K562 (cell line): ENCODE measurements around the gene MYB. TPM values are rescaled to one million over a fixed set of nuclear protein-coding genes. Genes with fewer than 3 reads are reported as not detected.
A peak's percentile ranks its signal among the peaks of the same experiment; 100 is the strongest.

ENCODE experiments used
- ATAC-seq: fragments of 200-7000 bp; cut with Tn5 transposase; 3 replicates; pipeline ENCODE4 v1.9.1; 2020; ENCODE audit warnings: moderate library complexity
- BruUV-seq: library from RNA; stranded (reverse); fragments of 400-500 nt; replicated peaks from 2 replicates; lab custom pipeline; 2021; lab: Mats Ljungman, UMichigan
- CTCF ChIA-PET: fragments of 300-600 bp; formaldehyde crosslinking; extraction: SDS; loops from one replicate; lab custom pipeline; 2021; ENCODE audit warnings: low intra/inter-chr PET ratio; lab: Yijun Ruan, JAX
- POLR2A ChIA-PET: fragments of 300-600, 350-650 bp; sonication (Branson Sonifier 250); formaldehyde crosslinking; extraction: SDS; loops from one replicate; lab custom pipeline; 2021; ENCODE audit warnings: antibody characterized with exemption, inconsistent platforms; lab: Yijun Ruan, JAX
- DNase-seq, 4 experiments: peaks; one replicate each; pipeline versions ENCODE4 v3.0.0 to v3.0.0-alpha.2; 2011 to 2018; ENCODE audit warnings: low spot score in 3 of 4, mixed read lengths in 3 of 4; ENCODE audit errors: extremely low read depth in 1 of 4
- FAIRE-seq: peaks from 2 replicates; lab custom pipeline; 2011; peaks lifted over from hg19 to GRCh38; lab: Jason Lieb, UNC
- H2AFZ ChIP-seq: 2 replicates; pipeline ENCODE4 v1.6.0; 2011; ENCODE audit warnings: low read depth, low read length, control low read depth, inconsistent platforms
- H3K27ac ChIP-seq: fragments of 200-600 bp; 3 replicates; pipeline ENCODE4 v1.8.0; 2011; ENCODE audit warnings: low read depth, mild to moderate bottlenecking, control low read depth, inconsistent platforms, low read length, moderate library complexity, mixed read lengths; ENCODE audit errors: extremely low read depth
- H3K27me3 ChIP-seq, 2 experiments: fragments of 300-600 bp in 1 of 2; 2 replicates in 1 of 2; 3 replicates in 1 of 2; pipeline versions ENCODE4 v1.6.0 to v1.8.0; 2011; ENCODE audit warnings: inconsistent platforms in 2 of 2, low read length in 2 of 2, mild to moderate bottlenecking in 1 of 2, mixed read lengths in 1 of 2, moderate library complexity in 1 of 2; ENCODE audit not compliant: control insufficient read depth in 2 of 2, insufficient read depth in 2 of 2
- H3K36me3 ChIP-seq: fragments of 300-600 bp; 3 replicates; pipeline ENCODE4 v1.8.0; 2011; ENCODE audit warnings: mild to moderate bottlenecking, low read length, inconsistent platforms; ENCODE audit not compliant: control insufficient read depth, insufficient read depth
- H3K4me1 ChIP-seq, 2 experiments: fragments of 200-600 bp in 1 of 2; replicated peaks in 1 of 2; 2 replicates in 1 of 2; 3 replicates in 1 of 2; pipeline versions ENCODE4 v1.5.1 to v1.8.0; 2011; ENCODE audit warnings: inconsistent platforms in 2 of 2, low read length in 2 of 2, mild to moderate bottlenecking in 1 of 2, mixed read lengths in 1 of 2, moderate library complexity in 1 of 2; ENCODE audit not compliant: control insufficient read depth in 2 of 2, insufficient read depth in 2 of 2
- H3K4me2 ChIP-seq: 2 replicates; pipeline ENCODE4 v1.6.1; 2011; ENCODE audit warnings: low read length, control low read depth, inconsistent platforms, mixed read lengths; ENCODE audit not compliant: insufficient read depth
- H3K4me3 ChIP-seq: fragments of 200-600 bp; sonication (generic), shearing (Covaris generic); 2 replicates; pipeline ENCODE4 v1.5.1; 2016; ENCODE audit warnings: control low read depth, inconsistent platforms
- H3K79me2 ChIP-seq: fragments of 200-600 bp; 3 replicates; pipeline ENCODE4 v1.8.0; 2011; ENCODE audit warnings: low read length, inconsistent platforms; ENCODE audit not compliant: control insufficient read depth, insufficient read depth
- H3K9ac ChIP-seq, 2 experiments: 2 replicates each; pipeline versions ENCODE4 v1.6.0 to v1.6.1; 2011; ENCODE audit warnings: low read depth in 2 of 2, low read length in 2 of 2, control low read depth in 1 of 2, inconsistent platforms in 1 of 2, mild to moderate bottlenecking in 1 of 2, mixed read lengths in 1 of 2; ENCODE audit not compliant: insufficient read depth in 1 of 2
- H3K9me1 ChIP-seq: one replicate; pipeline ENCODE4 v1.6.0; 2011; ENCODE audit warnings: inconsistent platforms, mild to moderate bottlenecking, low read length, moderate library complexity; ENCODE audit not compliant: control insufficient read depth, insufficient read depth
- H3K9me3 ChIP-seq: replicated peaks from 2 replicates; pipeline ENCODE4 v1.5.1; 2011; ENCODE audit warnings: low read depth, low read length, inconsistent platforms; ENCODE audit not compliant: control insufficient read depth, insufficient read depth
- H4K20me1 ChIP-seq: replicated peaks from 2 replicates; pipeline ENCODE4 v1.6.1; 2011; ENCODE audit warnings: low read length, inconsistent platforms, mixed read lengths; ENCODE audit not compliant: control insufficient read depth, insufficient read depth
- CCNT2 ChIP-seq: IDR thresholded peaks from 2 replicates; pipeline ENCODE4 v1.6.1; 2011; ENCODE audit warnings: borderline replicate concordance, low read depth, mild to moderate bottlenecking, moderate library complexity, mixed read lengths, low read length; ENCODE audit not compliant: insufficient read length; ENCODE audit errors: extremely low read depth
- ERF ChIP-seq: fragments of 450-650 bp; formaldehyde crosslinking; IDR thresholded peaks from 2 replicates; pipeline ENCODE4 v1.4.0; 2020; ENCODE audit warnings: mild to moderate bottlenecking, mixed read lengths
- IFI16 ChIP-seq: fragments of 250-450 bp; sonication (Bioruptor Pico); IDR thresholded peaks from 2 replicates; pipeline ENCODE4 v2.1.2; 2022; ENCODE audit warnings: mild to moderate bottlenecking, inconsistent platforms
- MTA2 ChIP-seq: fragments of 450-650 bp; IDR thresholded peaks from 2 replicates; pipeline ENCODE4 v1.6.1; 2016; ENCODE audit warnings: low read depth
- NONO ChIP-seq, 2 experiments: fragments of 200-400 bp in 1 of 2; fragments of 450-650 bp in 1 of 2; formaldehyde crosslinking in 1 of 2; IDR thresholded peaks; 2 replicates each; pipeline ENCODE4 v1.6.1; 2017; ENCODE audit warnings: low read depth in 2 of 2, mild to moderate bottlenecking in 2 of 2, moderate library complexity in 2 of 2, low read length in 1 of 2
- PHF8 ChIP-seq: fragments of 200-600 bp; sonication (generic); IDR thresholded peaks from 2 replicates; pipeline ENCODE4 v1.6.1; 2012; ENCODE audit warnings: mixed run types, mild to moderate bottlenecking, inconsistent platforms, low read length, moderate library complexity, borderline replicate concordance
- PRPF4 ChIP-seq: fragments of 200-400 bp; formaldehyde crosslinking; IDR thresholded peaks from one replicate; pipeline ENCODE4 v1.6.1; 2017; ENCODE audit warnings: low read length, low read depth, mild to moderate bottlenecking; ENCODE audit not compliant: insufficient read depth, poor library complexity, severe bottlenecking
- SIX5 ChIP-seq, 2 experiments: IDR thresholded peaks; 2 replicates each; pipeline ENCODE4 v1.6.1; 2011; ENCODE audit warnings: low read length in 2 of 2, borderline replicate concordance in 1 of 2, low read depth in 1 of 2, mild to moderate bottlenecking in 1 of 2, moderate library complexity in 1 of 2; ENCODE audit not compliant: insufficient read depth in 1 of 2
- ZNF143 ChIP-seq: sonication (generic); formaldehyde crosslinking; IDR thresholded peaks from 2 replicates; pipeline ENCODE4 v1.9.0; 2022; ENCODE audit warnings: mild to moderate bottlenecking, missing genetic modification reagents
- WGBS: fragments of 100-300 bp; shearing (Covaris generic); methylation state at CpG from one replicate; pipeline ENCODE4 v1.1.6; 2016; ENCODE audit warnings: low coverage, mixed read lengths; ENCODE audit not compliant: insufficient coverage; ENCODE audit errors: missing lambda C conversion rate; 5-methylcytosine and 5-hydroxymethylcytosine counted together
- in situ Hi-C: fragments of 300-500 bp; cut with MboI; formaldehyde crosslinking; loops from 4 replicates; pipeline ENCODE4 v1.15.0; 2018; ENCODE audit warnings: inconsistent platforms, mixed read lengths
- intact Hi-C: fragments of 100-400 bp; cut with micrococcal nuclease; formaldehyde crosslinking; loops from 2 replicates; pipeline ENCODE4 v1.14.2; 2022
- polyA plus RNA-seq, 8 experiments: library from polyadenylated mRNA; depleted of rRNA in 4 of 8; stranded (reverse) in 5 of 8; unstranded in 3 of 8; fragments of >200 nt; fragmentation: Nextera tagmentation in 2 of 8; fragmentation: Illumina TruSeq in 1 of 8; extraction: Ambion mirVana in 2 of 8; extraction: Trizol in 1 of 8; gene quantifications; 2 replicates each; pipeline versions ENCODE4 v1.2.1 to v1.2.3, GENCODE V29; 2011 to 2014; ENCODE audit warnings: inconsistent platforms in 1 of 8, missing spikeins in 1 of 8
- total RNA-seq, 7 experiments: library from RNA; depleted of rRNA in 6 of 7; stranded (reverse); fragments of >200 nt in 6 of 7; fragmentation: Illumina TruSeq in 2 of 7; extraction: Trizol in 2 of 7; gene quantifications; 2 replicates each; pipeline versions ENCODE4 v1.2.1 to v1.2.3, GENCODE V29; 2011 to 2021; ENCODE audit warnings: low replicate concordance in 1 of 7
- TF ChIP-seq, protein P1 (sequence below), 2 experiments: fragments of 450-650 bp; IDR thresholded peaks; 2 replicates each; pipeline ENCODE4 v1.6.1; 2016
- TF ChIP-seq, protein P2 (sequence below): IDR thresholded peaks from 2 replicates; pipeline ENCODE4 v1.6.1; 2012; ENCODE audit warnings: low read depth, low read length, improper control_type of control experiment, borderline replicate concordance
- TF ChIP-seq, protein P3 (sequence below), 2 experiments: IDR thresholded peaks; 2 replicates each; pipeline ENCODE4 v1.6.1; 2012; ENCODE audit warnings: improper control_type of control experiment in 2 of 2, low read depth in 2 of 2, low read length in 2 of 2, borderline replicate concordance in 1 of 2
- TF ChIP-seq, protein P4 (sequence below): sonication (generic); formaldehyde crosslinking; IDR thresholded peaks from 2 replicates; pipeline ENCODE4 v1.9.0; 2022; ENCODE audit warnings: mild to moderate bottlenecking, missing genetic modification reagents

The MYB gene
- total and polyA plus RNA-seq, 9 of the 15 experiments (the other 6 are each of a cell fraction or from before 2014, with no cell fraction given): 35.8 to 218 (median 140) TPM

DNA sequence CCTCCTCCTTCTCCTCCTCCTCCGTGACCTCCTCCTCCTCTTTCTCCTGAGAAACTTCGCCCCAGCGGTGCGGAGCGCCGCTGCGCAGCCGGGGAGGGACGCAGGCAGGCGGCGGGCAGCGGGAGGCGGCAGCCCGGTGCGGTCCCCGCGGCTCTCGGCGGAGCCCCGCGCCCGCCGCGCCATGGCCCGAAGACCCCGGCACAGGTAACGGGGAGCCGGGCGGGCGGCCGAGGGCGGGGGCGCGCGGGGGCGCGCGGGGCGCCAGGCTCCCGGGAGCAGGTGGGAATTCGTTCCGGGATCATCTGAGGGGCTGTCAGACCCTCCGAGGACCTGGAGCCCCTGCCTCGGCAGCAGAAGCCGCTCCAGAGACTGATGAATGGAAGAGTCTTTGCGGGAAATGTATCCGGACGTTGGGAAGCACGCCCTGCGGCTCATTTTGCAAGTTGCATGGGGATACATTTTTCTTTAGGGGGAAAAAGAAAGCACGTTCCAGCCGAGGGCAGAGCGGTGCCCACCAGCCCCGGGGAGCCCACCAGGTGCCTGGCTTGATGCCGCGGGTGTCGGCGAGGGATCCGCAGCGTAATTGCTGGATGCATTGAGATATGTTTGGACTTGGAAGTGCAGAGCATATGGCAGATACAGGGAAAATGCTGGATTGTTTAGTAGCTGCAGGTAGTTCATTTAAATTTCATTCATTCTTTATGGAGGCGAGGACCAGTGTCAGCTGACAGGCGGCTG, 394 bp downstream of the MYB start:
- H3K9ac ChIP-seq: peak overlapping the region; percentile 76 to 97
- no peaks in the 10 kb centered on the region for H4K20me1 ChIP-seq
- peaks cover 19 to 26% of the 10 kb centered on the region in 2 experiments for H3K4me1 ChIP-seq
- H3K9me1 ChIP-seq: no peaks in the 10 kb centered on the region
- H3K27ac ChIP-seq: peak overlapping the region; percentile 73
- BruUV-seq: no TSS peak
- peak in 1 of 4 experiments; percentile 41 for DNase-seq
- H3K9me3 ChIP-seq: peaks cover 5% of the 10 kb centered on the region; the same call in 1 of the 2 replicates
- ATAC-seq: no peak
- peak overlapping the region; percentile 97 for H3K4me2 ChIP-seq
- H3K4me3 ChIP-seq: peak overlapping the region; percentile 71
- H3K36me3 ChIP-seq: peaks cover 24% of the 10 kb centered on the region
- ChIA-PET POLR2A (interaction anchor here (0.5 to 1.5 kb wide), 11 partner anchors 9 to 241 kb away, joined by 3 to 7 read pairs (median 4); partner anchors contain the start of gene HBS1L), CTCF (interaction anchor here (0.6 kb wide), 2 partner anchors 36 to 85 kb away, joined by 3 read pairs; no protein-coding TSS in a partner anchor)
- H3K27me3 ChIP-seq: no peaks in the 10 kb centered on the region
- intact Hi-C loops (loop anchor here (2.0 to 10.0 kb wide), 5 partner anchors 94 to 1227 kb away; partner anchors contain the start of genes HBS1L and TBPL1), in situ Hi-C loops (loop anchor here (10.0 kb wide), 1 partner anchor 243 kb away; no protein-coding TSS in a partner anchor)
- H3K79me2 ChIP-seq: peaks cover 58% of the 10 kb centered on the region
- H2AFZ ChIP-seq: no peak overlapping the region; the same call in 1 of the 2 replicates
- WGBS: 1% methylated on average over 56 of the region's 62 CpGs
- no peak for FAIRE-seq
- TF ChIP-seq CCNT2: peak; percentile 39
- TF ChIP-seq SIX5 (IDR thresholded peaks at IDR 0.05; ENCODE audit: borderline replicate concordance in 1 of 2, insufficient read depth in 1 of 2, low read depth in 1 of 2, low read length in 2 of 2): no peak
- TF ChIP-seq NONO (IDR thresholded peaks at IDR 0.05; ENCODE audit: low read depth in 2 of 2, low read length in 1 of 2): no peak
- TF ChIP-seq, protein P1, sequence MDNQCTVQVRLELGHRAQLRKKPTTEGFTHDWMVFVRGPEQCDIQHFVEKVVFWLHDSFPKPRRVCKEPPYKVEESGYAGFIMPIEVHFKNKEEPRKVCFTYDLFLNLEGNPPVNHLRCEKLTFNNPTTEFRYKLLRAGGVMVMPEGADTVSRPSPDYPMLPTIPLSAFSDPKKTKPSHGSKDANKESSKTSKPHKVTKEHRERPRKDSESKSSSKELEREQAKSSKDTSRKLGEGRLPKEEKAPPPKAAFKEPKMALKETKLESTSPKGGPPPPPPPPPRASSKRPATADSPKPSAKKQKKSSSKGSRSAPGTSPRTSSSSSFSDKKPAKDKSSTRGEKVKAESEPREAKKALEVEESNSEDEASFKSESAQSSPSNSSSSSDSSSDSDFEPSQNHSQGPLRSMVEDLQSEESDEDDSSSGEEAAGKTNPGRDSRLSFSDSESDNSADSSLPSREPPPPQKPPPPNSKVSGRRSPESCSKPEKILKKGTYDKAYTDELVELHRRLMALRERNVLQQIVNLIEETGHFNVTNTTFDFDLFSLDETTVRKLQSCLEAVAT (IDR thresholded peaks at IDR 0.05): peak in 1 of 2 experiments; percentile 35; a peak in 1 of 4 replicates
- TF ChIP-seq, protein P2, sequence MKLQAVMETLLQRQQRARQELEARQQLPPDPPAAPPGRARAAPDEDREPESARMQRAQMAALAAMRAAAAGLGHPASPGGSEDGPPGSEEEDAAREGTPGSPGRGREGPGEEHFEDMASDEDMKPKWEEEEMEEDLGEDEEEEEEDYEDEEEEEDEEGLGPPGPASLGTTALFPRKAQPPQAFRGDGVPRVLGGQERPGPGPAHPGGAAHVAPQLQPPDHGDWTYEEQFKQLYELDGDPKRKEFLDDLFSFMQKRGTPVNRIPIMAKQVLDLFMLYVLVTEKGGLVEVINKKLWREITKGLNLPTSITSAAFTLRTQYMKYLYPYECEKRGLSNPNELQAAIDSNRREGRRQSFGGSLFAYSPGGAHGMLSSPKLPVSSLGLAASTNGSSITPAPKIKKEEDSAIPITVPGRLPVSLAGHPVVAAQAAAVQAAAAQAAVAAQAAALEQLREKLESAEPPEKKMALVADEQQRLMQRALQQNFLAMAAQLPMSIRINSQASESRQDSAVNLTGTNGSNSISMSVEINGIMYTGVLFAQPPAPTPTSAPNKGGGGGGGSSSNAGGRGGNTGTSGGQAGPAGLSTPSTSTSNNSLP: no peak
- 0 out of 2 replicates have a peak, but pooled peaks have one; percentile 28 for TF ChIP-seq ERF (CRISPR knock-in tag)
- no peak for TF ChIP-seq MTA2
- TF ChIP-seq, protein P3, sequence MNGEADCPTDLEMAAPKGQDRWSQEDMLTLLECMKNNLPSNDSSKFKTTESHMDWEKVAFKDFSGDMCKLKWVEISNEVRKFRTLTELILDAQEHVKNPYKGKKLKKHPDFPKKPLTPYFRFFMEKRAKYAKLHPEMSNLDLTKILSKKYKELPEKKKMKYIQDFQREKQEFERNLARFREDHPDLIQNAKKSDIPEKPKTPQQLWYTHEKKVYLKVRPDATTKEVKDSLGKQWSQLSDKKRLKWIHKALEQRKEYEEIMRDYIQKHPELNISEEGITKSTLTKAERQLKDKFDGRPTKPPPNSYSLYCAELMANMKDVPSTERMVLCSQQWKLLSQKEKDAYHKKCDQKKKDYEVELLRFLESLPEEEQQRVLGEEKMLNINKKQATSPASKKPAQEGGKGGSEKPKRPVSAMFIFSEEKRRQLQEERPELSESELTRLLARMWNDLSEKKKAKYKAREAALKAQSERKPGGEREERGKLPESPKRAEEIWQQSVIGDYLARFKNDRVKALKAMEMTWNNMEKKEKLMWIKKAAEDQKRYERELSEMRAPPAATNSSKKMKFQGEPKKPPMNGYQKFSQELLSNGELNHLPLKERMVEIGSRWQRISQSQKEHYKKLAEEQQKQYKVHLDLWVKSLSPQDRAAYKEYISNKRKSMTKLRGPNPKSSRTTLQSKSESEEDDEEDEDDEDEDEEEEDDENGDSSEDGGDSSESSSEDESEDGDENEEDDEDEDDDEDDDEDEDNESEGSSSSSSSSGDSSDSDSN (IDR thresholded peaks at IDR 0.05; ENCODE audit: borderline replicate concordance in 1 of 2, low read depth in 2 of 2, low read length in 2 of 2): peak; percentile 76 to 95; a peak in 3 of 4 replicates
- TF ChIP-seq, protein P4, sequence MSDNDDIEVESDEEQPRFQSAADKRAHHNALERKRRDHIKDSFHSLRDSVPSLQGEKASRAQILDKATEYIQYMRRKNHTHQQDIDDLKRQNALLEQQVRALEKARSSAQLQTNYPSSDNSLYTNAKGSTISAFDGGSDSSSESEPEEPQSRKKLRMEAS (CRISPR knock-in tag): 0 out of 2 replicates have a peak, but pooled peaks have one; percentile 4
- no peak for TF ChIP-seq IFI16 (CRISPR knock-in tag)
- no peak for TF ChIP-seq PRPF4
- 0 out of 2 replicates have a peak, but pooled peaks have one; percentile 1 for TF ChIP-seq PHF8
- TF ChIP-seq ZNF143 (CRISPR knock-in tag): peak; percentile 51; the same call in 1 of the 2 replicates
